ENCODE data around the gene PTPRJ.

GRCh38 chr11:48014917-48015316, 34.6 kb downstream of the PTPRJ start:
- TF ChIP-seq, protein P1, sequence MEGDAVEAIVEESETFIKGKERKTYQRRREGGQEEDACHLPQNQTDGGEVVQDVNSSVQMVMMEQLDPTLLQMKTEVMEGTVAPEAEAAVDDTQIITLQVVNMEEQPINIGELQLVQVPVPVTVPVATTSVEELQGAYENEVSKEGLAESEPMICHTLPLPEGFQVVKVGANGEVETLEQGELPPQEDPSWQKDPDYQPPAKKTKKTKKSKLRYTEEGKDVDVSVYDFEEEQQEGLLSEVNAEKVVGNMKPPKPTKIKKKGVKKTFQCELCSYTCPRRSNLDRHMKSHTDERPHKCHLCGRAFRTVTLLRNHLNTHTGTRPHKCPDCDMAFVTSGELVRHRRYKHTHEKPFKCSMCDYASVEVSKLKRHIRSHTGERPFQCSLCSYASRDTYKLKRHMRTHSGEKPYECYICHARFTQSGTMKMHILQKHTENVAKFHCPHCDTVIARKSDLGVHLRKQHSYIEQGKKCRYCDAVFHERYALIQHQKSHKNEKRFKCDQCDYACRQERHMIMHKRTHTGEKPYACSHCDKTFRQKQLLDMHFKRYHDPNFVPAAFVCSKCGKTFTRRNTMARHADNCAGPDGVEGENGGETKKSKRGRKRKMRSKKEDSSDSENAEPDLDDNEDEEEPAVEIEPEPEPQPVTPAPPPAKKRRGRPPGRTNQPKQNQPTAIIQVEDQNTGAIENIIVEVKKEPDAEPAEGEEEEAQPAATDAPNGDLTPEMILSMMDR (optimal IDR thresholded peaks at IDR 0.05 in 1 of 3, IDR thresholded peaks at IDR 0.05 in 1 of 3, conservative IDR thresholded peaks at IDR 0.05 in 1 of 3; ENCODE audit: extremely low read depth in 1 of 3, insufficient read depth in 2 of 3, low read length in 3 of 3) = no peak
- TF ChIP-seq EZH2 (IDR thresholded peaks at IDR 0.05; ENCODE audit: low read length) = no peak
